ENCODE results near the gene ABLIM3. TPM values are rescaled to one million over a fixed set of nuclear protein-coding genes. Genes with fewer than 3 reads are reported as not detected.

Gene ABLIM3
- polyA plus RNA-seq, 1 donor (not counting 4 experiments of a cell fraction or from before 2014, with no cell fraction given), result 7.9 TPM

GRCh38 chr5:149278451-149279210, 137.3 kb downstream of the ABLIM3 start:
- TF ChIP-seq EZH2 (IDR thresholded peaks at IDR 0.05; ENCODE audit: low read length) (no peak), CTCF (optimal IDR thresholded peaks at IDR 0.05 in 1 of 3, IDR thresholded peaks at IDR 0.05 in 1 of 3, conservative IDR thresholded peaks at IDR 0.05 in 1 of 3; ENCODE audit: extremely low read depth in 1 of 3, insufficient read depth in 2 of 3, low read length in 3 of 3) (no peak)
- no peak overlapping the region for H3K27ac ChIP-seq (ENCODE audit: control insufficient read depth, insufficient read depth, low read length)
- DNase-seq (ENCODE audit: low read depth, low spot score), result no peak

DNA sequence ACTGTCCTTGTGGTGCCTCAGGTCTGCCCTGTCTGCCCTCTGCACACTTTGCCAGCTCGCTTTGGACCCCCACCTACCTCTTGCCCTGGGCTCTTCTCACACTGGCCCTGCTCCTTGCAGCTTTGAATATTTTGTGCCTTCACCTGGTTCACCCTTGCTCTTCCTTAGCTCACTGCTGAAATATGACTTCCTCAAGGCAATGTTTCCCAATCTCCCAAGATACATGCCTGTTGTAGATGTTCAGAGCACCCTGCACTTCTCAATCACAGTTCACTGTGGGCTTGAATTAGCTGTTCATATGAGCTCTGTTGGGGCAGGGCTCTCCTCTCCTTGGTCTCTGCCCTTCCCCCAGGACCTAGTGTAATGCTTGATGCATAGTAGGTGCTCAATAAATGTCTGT, 138.4 kb downstream of the ABLIM3 start:
- Histone ChIP-seq H3K4me3 (ENCODE audit: control insufficient read depth in 2 of 3, extremely low read depth in 1 of 3, insufficient read depth in 2 of 3, low read depth in 1 of 3, low read length in 3 of 3) (no peak overlapping the region), H3K4me1 (ENCODE audit: control insufficient read depth, extremely low read depth, insufficient read depth, low read length) (peaks cover 5% of the 10 kb centered on the region), H3K27me3 (ENCODE audit: control insufficient read depth, extremely low read depth, insufficient read depth, low read length) (no peaks in the 10 kb centered on the region), H3K9me3 (ENCODE audit: control insufficient read depth, low read depth, low read length) (no peaks in the 10 kb centered on the region), H3K36me3 (ENCODE audit: control insufficient read depth in 2 of 2, extremely low read depth in 1 of 2, insufficient read depth in 2 of 2, low read length in 2 of 2) (no peaks in the 10 kb centered on the region), H2AFZ (ENCODE audit: control insufficient read depth, low read length) (no peak overlapping the region), H3K9ac (ENCODE audit: control insufficient read depth, extremely low read depth, insufficient read depth, low read length) (no peak overlapping the region), H3K27ac (ENCODE audit: control insufficient read depth, insufficient read depth, low read length) (no peak overlapping the region), H4K20me1 (ENCODE audit: control insufficient read depth, extremely low read depth, insufficient read depth, low read length) (no peaks in the 10 kb centered on the region), H3K9me1 (ENCODE audit: control insufficient read depth, extremely low read depth, insufficient read depth, low read length) (no peaks in the 10 kb centered on the region), H3K79me2 (ENCODE audit: control insufficient read depth, insufficient read depth, low read length) (no peaks in the 10 kb centered on the region), H3K4me2 (ENCODE audit: control insufficient read depth, extremely low read depth, insufficient read depth, low read depth, low read length) (no peak overlapping the region)
- no peak for DNase-seq (ENCODE audit: low read depth, low spot score)
- dilution Hi-C loops (cut with MboI; ENCODE audit: extremely low pct_ligation_motif_present, low sequenced_read_pairs), result no loop called here
- FAIRE-seq, result no peak
- no peak for TF ChIP-seq EZH2 (IDR thresholded peaks at IDR 0.05; ENCODE audit: low read length)
- TF ChIP-seq CTCF (optimal IDR thresholded peaks at IDR 0.05 in 1 of 3, IDR thresholded peaks at IDR 0.05 in 1 of 3, conservative IDR thresholded peaks at IDR 0.05 in 1 of 3; ENCODE audit: extremely low read depth in 1 of 3, insufficient read depth in 2 of 3, low read length in 3 of 3), result no peak

More at GRCh38 chr5:149278451-149279210, 137.3 kb downstream of the ABLIM3 start:
- Histone ChIP-seq H4K20me1 (ENCODE audit: control insufficient read depth, extremely low read depth, insufficient read depth, low read length) (no peaks in the 10 kb centered on the region), H3K9ac (ENCODE audit: control insufficient read depth, extremely low read depth, insufficient read depth, low read length) (no peak overlapping the region), H3K4me2 (ENCODE audit: control insufficient read depth, extremely low read depth, insufficient read depth, low read depth, low read length) (no peak overlapping the region), H3K9me3 (ENCODE audit: control insufficient read depth, low read depth, low read length) (no peaks in the 10 kb centered on the region), H3K27me3 (ENCODE audit: control insufficient read depth, extremely low read depth, insufficient read depth, low read length) (no peaks in the 10 kb centered on the region), H2AFZ (ENCODE audit: control insufficient read depth, low read length) (no peak overlapping the region), H3K4me3 (ENCODE audit: control insufficient read depth in 2 of 3, extremely low read depth in 1 of 3, insufficient read depth in 2 of 3, low read depth in 1 of 3, low read length in 3 of 3) (no peak overlapping the region), H3K36me3 (ENCODE audit: control insufficient read depth in 2 of 2, extremely low read depth in 1 of 2, insufficient read depth in 2 of 2, low read length in 2 of 2) (no peaks in the 10 kb centered on the region), H3K79me2 (ENCODE audit: control insufficient read depth, insufficient read depth, low read length) (no peaks in the 10 kb centered on the region), H3K4me1 (ENCODE audit: control insufficient read depth, extremely low read depth, insufficient read depth, low read length) (no peaks in the 10 kb centered on the region), H3K9me1 (ENCODE audit: control insufficient read depth, extremely low read depth, insufficient read depth, low read length) (no peaks in the 10 kb centered on the region)
- dilution Hi-C loops (cut with MboI; ENCODE audit: extremely low pct_ligation_motif_present, low sequenced_read_pairs), result no loop called here
- no peak for FAIRE-seq
